HepG2 (cell line): Measurements from ENCODE around the gene PCNA. TPM values are rescaled to one million over a fixed set of nuclear protein-coding genes. Genes with fewer than 3 reads are reported as not detected.
A peak's percentile ranks its signal among the peaks of the same experiment; 100 is the strongest.

ENCODE experiments used
- ARID3A ChIP-seq: IDR thresholded peaks from 2 replicates; pipeline ENCODE4 v1.6.1; 2012; ENCODE audit warnings: low read depth, low read length, improper control_type of control experiment
- ATF7-NPFF ChIP-seq: sonication (generic); formaldehyde crosslinking; IDR thresholded peaks from 2 replicates; pipeline ENCODE4 v1.8.1; 2023; ENCODE audit warnings: mild to moderate bottlenecking, low read depth, missing genetic modification reagents, moderate library complexity
- BRD4 ChIP-seq: sonication (generic); formaldehyde crosslinking; IDR thresholded peaks from 2 replicates; pipeline ENCODE4 v1.4.0; 2020; ENCODE audit warnings: missing genetic modification reagents
- ELF1 ChIP-seq: sonication (generic); formaldehyde crosslinking; IDR thresholded peaks from 2 replicates; pipeline ENCODE4 v1.4.0; 2020; ENCODE audit warnings: missing genetic modification reagents
- HMGA1 ChIP-seq: sonication (generic); formaldehyde crosslinking; conservative IDR thresholded peaks from 2 replicates; pipeline ENCODE4 v1.4.0; 2020; ENCODE audit warnings: missing genetic modification reagents
- KLF6 ChIP-seq: IDR thresholded peaks from 2 replicates; pipeline ENCODE4 v1.8.0; 2016; ENCODE audit warnings: missing biosample characterization, missing genetic modification reagents
- MAFK ChIP-seq, 2 experiments: IDR thresholded peaks in 1 of 2; conservative IDR thresholded peaks in 1 of 2; 2 replicates each; pipeline ENCODE4 v1.6.1; 2011; ENCODE audit warnings: improper control_type of control experiment in 2 of 2, low read length in 2 of 2
- MAX ChIP-seq: IDR thresholded peaks from 2 replicates; pipeline ENCODE4 v1.6.1; 2012; ENCODE audit warnings: inconsistent platforms
- NCOR1 ChIP-seq: fragments of 200-600 bp; sonication (generic); IDR thresholded peaks from 2 replicates; pipeline ENCODE4 v1.7.0; 2017; ENCODE audit warnings: antibody characterized with exemption, low read length, borderline replicate concordance
- NFIC ChIP-seq: IDR thresholded peaks from 2 replicates; pipeline ENCODE4 v1.6.1; 2012; ENCODE audit warnings: mild to moderate bottlenecking, low read length, inconsistent platforms
- NPAS2 ChIP-seq: sonication (generic); formaldehyde crosslinking; IDR thresholded peaks from 2 replicates; pipeline ENCODE4 v1.8.0; 2022; ENCODE audit warnings: mild to moderate bottlenecking, missing genetic modification reagents, borderline replicate concordance
- NR2F6 ChIP-seq, 2 experiments: IDR thresholded peaks; 2 replicates each; pipeline ENCODE4 v1.6.1; 2016; ENCODE audit warnings: antibody characterized with exemption in 1 of 2, mild to moderate bottlenecking in 1 of 2
- PHF5A ChIP-seq: IDR thresholded peaks from one replicate; pipeline ENCODE4 v1.6.1; 2018; ENCODE audit warnings: low read depth, missing genetic modification reagents; ENCODE audit not compliant: unreplicated experiment
- POGZ ChIP-seq: sonication (generic); formaldehyde crosslinking; IDR thresholded peaks from 2 replicates; pipeline ENCODE4 v1.4.0; 2020; ENCODE audit warnings: mild to moderate bottlenecking, missing genetic modification reagents
- POLR2AphosphoS2 ChIP-seq: IDR thresholded peaks from 2 replicates; pipeline ENCODE4 v1.6.1; 2011; ENCODE audit warnings: low read depth, low read length, improper control_type of control experiment
- SP5 ChIP-seq: IDR thresholded peaks from 2 replicates; pipeline ENCODE4 v1.6.1; 2016; ENCODE audit warnings: low read depth, borderline replicate concordance
- SSRP1 ChIP-seq: IDR thresholded peaks from 2 replicates; pipeline ENCODE4 v1.6.1; 2016; ENCODE audit warnings: control low read depth
- TCF7 ChIP-seq: sonication (generic); IDR thresholded peaks from 2 replicates; pipeline ENCODE4 v1.6.1; 2016; ENCODE audit warnings: antibody characterized with exemption, low read depth
- THAP11 ChIP-seq: IDR thresholded peaks from 2 replicates; pipeline ENCODE4 v1.6.1; 2016; ENCODE audit warnings: missing biosample characterization, missing genetic modification reagents
- WIZ ChIP-seq: sonication (generic); formaldehyde crosslinking; IDR thresholded peaks from 2 replicates; pipeline ENCODE4 v1.5.1; 2020; ENCODE audit warnings: mild to moderate bottlenecking, missing genetic modification reagents
- ZC3H13 ChIP-seq: sonication (generic); formaldehyde crosslinking; IDR thresholded peaks from 2 replicates; pipeline ENCODE4 v1.8.1; 2023; ENCODE audit warnings: mild to moderate bottlenecking, missing genetic modification reagents, moderate library complexity
- ZFP82 ChIP-seq: sonication (generic); formaldehyde crosslinking; IDR thresholded peaks from 2 replicates; pipeline ENCODE4 v1.5.1; 2020; ENCODE audit warnings: mild to moderate bottlenecking, missing genetic modification reagents, borderline replicate concordance
- ZFY ChIP-seq: sonication (generic); formaldehyde crosslinking; IDR thresholded peaks from 2 replicates; pipeline ENCODE4 v1.4.0; 2020; ENCODE audit warnings: missing genetic modification reagents
- ZNF329 ChIP-seq: sonication (generic); formaldehyde crosslinking; IDR thresholded peaks from 2 replicates; pipeline ENCODE4 v1.9.0; 2021; ENCODE audit warnings: low read depth, mild to moderate bottlenecking, missing genetic modification reagents
- ZNF333 ChIP-seq: sonication (generic); formaldehyde crosslinking; IDR thresholded peaks from 2 replicates; pipeline ENCODE4 v1.4.0; 2020; ENCODE audit warnings: mild to moderate bottlenecking, missing genetic modification reagents, borderline replicate concordance
- ZNF546 ChIP-seq: sonication (generic); formaldehyde crosslinking; conservative IDR thresholded peaks from 2 replicates; pipeline ENCODE4 v1.8.1; 2023; ENCODE audit warnings: mild to moderate bottlenecking, missing genetic modification reagents
- ZNF570 ChIP-seq: sonication (generic); formaldehyde crosslinking; IDR thresholded peaks from 2 replicates; pipeline ENCODE4 v1.4.0; 2020; ENCODE audit warnings: mild to moderate bottlenecking, missing genetic modification reagents, borderline replicate concordance
- ZNF577 ChIP-seq: sonication (generic); formaldehyde crosslinking; IDR thresholded peaks from 2 replicates; pipeline ENCODE4 v1.4.0; 2020; ENCODE audit warnings: mild to moderate bottlenecking, low read depth, missing genetic modification reagents, borderline replicate concordance
- ZNF619 ChIP-seq: sonication (generic); formaldehyde crosslinking; IDR thresholded peaks from 2 replicates; pipeline ENCODE4 v1.4.0; 2020; ENCODE audit warnings: mild to moderate bottlenecking, missing genetic modification reagents
- ZNF674 ChIP-seq: sonication (generic); formaldehyde crosslinking; IDR thresholded peaks from 2 replicates; pipeline ENCODE4 v1.5.0; 2020; ENCODE audit warnings: low read depth, mild to moderate bottlenecking, missing genetic modification reagents
- ZNF777 ChIP-seq: sonication (generic); formaldehyde crosslinking; IDR thresholded peaks from 2 replicates; pipeline ENCODE4 v1.4.0; 2020; ENCODE audit warnings: missing genetic modification reagents
- ZNF879 ChIP-seq: sonication (generic); formaldehyde crosslinking; IDR thresholded peaks from 2 replicates; pipeline ENCODE4 v1.8.1; 2023; ENCODE audit warnings: missing genetic modification reagents
- polyA plus RNA-seq, 8 experiments: library from polyadenylated mRNA; depleted of rRNA in 3 of 8; stranded (reverse) in 7 of 8; unstranded in 1 of 8; fragments of >200 nt; fragmentation: Illumina TruSeq in 4 of 8; extraction: Trizol in 4 of 8; gene quantifications; 2 replicates each; pipeline versions ENCODE4 v1.2.1 to v1.2.3, GENCODE V29; 2011 to 2016; ENCODE audit warnings: low read depth in 4 of 8, missing spikeins in 1 of 8, mixed read lengths in 1 of 8; ENCODE audit not compliant: insufficient read depth in 1 of 8
- total RNA-seq, 5 experiments: library from RNA; depleted of rRNA; stranded (reverse); fragments of >200 nt; fragmentation: Illumina TruSeq; extraction: Trizol; gene quantifications; 2 replicates each; pipeline ENCODE4 v1.2.3, GENCODE V29; 2016; ENCODE audit warnings: low read depth in 1 of 5
- TF ChIP-seq, protein P1 (sequence below): sonication (generic); formaldehyde crosslinking; IDR thresholded peaks from 2 replicates; pipeline ENCODE4 v1.4.0; 2020; ENCODE audit warnings: missing genetic modification reagents

Gene PCNA
- total and polyA plus RNA-seq, 2 of the 13 experiments (the other 11 are each of a cell fraction or from before 2014, with no cell fraction given) = 229 to 655 TPM

DNA sequence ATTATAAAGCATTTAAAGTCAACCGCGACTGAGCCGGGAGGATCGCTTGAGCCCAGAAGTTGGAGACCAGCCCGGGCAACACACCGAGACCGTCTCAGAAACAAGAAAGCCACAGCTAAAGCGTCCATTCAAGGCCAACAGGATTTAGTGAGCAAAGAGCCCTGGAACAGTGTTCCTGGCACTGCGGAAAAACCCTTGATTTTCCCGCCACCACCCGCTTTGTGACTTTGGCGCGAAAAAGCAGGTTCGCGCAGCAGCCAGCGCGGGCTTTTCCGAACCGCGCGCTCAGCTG lies 669 bp downstream of the PCNA start (continued):
- no peak; the same call in 1 of the 2 replicates for TF ChIP-seq POGZ (CRISPR knock-in tag)
- TF ChIP-seq HMGA1 (CRISPR knock-in tag) = no peak
- TF ChIP-seq, protein P1, sequence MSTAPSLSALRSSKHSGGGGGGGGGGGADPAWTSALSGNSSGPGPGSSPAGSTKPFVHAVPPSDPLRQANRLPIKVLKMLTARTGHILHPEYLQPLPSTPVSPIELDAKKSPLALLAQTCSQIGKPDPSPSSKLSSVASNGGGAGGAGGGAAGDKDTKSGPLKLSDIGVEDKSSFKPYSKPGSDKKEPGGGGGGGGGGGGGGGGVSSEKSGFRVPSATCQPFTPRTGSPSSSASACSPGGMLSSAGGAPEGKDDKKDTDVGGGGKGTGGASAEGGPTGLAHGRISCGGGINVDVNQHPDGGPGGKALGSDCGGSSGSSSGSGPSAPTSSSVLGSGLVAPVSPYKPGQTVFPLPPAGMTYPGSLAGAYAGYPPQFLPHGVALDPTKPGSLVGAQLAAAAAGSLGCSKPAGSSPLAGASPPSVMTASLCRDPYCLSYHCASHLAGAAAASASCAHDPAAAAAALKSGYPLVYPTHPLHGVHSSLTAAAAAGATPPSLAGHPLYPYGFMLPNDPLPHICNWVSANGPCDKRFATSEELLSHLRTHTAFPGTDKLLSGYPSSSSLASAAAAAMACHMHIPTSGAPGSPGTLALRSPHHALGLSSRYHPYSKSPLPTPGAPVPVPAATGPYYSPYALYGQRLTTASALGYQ = no peak; the same call in 1 of the 2 replicates
- no peak for TF ChIP-seq BRD4
- TF ChIP-seq NFIC = no peak
- no peak for TF ChIP-seq TCF7
- no peak for TF ChIP-seq NR2F6 (IDR thresholded peaks at IDR 0.05)
- 0 out of 2 replicates have a peak, but pooled peaks have one; percentile 57 for TF ChIP-seq NR2F6 (CRISPR knock-in tag; IDR thresholded peaks at IDR 0.05)
- TF ChIP-seq ZNF674 (CRISPR knock-in tag) = no peak
- TF ChIP-seq ARID3A = no peak
- TF ChIP-seq ZFP82 (CRISPR knock-in tag) = no peak
- no peak for TF ChIP-seq ZNF777
- no peak for TF ChIP-seq SP5
- no peak for TF ChIP-seq KLF6
- TF ChIP-seq THAP11 (CRISPR knock-in tag) = no peak
- TF ChIP-seq ATF7-NPFF (CRISPR knock-in tag) = no peak
- no peak for TF ChIP-seq NCOR1
- TF ChIP-seq POLR2AphosphoS2 = no peak
- no peak for TF ChIP-seq PHF5A (CRISPR knock-in tag)
- TF ChIP-seq ZNF333 (CRISPR knock-in tag) = peak; percentile 96
- no peak for TF ChIP-seq ZC3H13 (CRISPR knock-in tag)
- TF ChIP-seq SSRP1 (CRISPR knock-in tag) = no peak
- peak; percentile 97; the same call in 1 of the 2 replicates for TF ChIP-seq ZNF577 (CRISPR knock-in tag)
- no peak for TF ChIP-seq WIZ (CRISPR knock-in tag)
- no peak for TF ChIP-seq ZNF570 (CRISPR knock-in tag)
- TF ChIP-seq ZFY (CRISPR knock-in tag) = no peak
- no peak for TF ChIP-seq ZNF546 (CRISPR knock-in tag)
- no peak for TF ChIP-seq ZNF329 (CRISPR knock-in tag)
- TF ChIP-seq ZNF879 (CRISPR knock-in tag) = peak; percentile 100; the same call in 1 of the 2 replicates
- no peak for TF ChIP-seq MAFK (conservative IDR thresholded peaks at IDR 0.05 in 1 of 2, IDR thresholded peaks at IDR 0.05 in 1 of 2; ENCODE audit: low read length in 2 of 2)
- TF ChIP-seq ZNF619 (CRISPR knock-in tag) = peak; percentile 23; the same call in 1 of the 2 replicates
- no peak for TF ChIP-seq ELF1
- no peak for TF ChIP-seq MAX
- TF ChIP-seq NPAS2 (CRISPR knock-in tag) = no peak
